Kidney glomerular epithelial cell (primary cell): ENCODE results near the gene IFT122.

Experiments used
- DNase-seq: peaks from one replicate; lab custom pipeline; 2025; lab: John Stamatoyannopoulos, UW

Gene IFT122

GRCh38 chr3:129416415-129416814 lies 23.6 kb upstream of the IFT122 start:
- DNase-seq, result no peak

DNA sequence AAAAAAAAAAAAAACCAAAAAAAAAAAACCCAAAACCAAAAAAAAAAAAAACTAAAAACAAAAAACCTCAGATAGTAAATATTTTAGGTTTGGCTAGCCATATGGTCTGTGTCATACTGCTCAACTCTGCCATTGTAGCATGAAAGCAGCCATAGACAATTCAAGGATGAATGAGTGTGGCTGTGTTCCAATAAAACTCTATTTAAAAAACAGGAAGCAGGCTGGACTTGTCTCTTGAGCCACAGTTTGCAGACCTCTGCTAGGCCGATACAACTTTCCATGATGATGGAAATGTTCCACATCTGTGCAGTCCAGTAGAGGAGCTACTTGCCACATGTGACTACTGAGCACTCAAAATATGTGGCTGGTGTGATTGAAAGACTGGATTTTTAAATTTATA lies 22.7 kb upstream of the IFT122 start:
- no peak for DNase-seq

- no peak for DNase-seq
Measured at GRCh38 chr3:129418041-129418973, 21.7 kb upstream of the IFT122 start.

GRCh38 chr3:129419476-129419875 lies 20.5 kb upstream of the IFT122 start:
- DNase-seq, result no peak

- DNase-seq, result no peak
Measured at GRCh38 chr3:129421236-129421883, 18.7 kb upstream of the IFT122 start.

- DNase-seq, result no peak
Measured at GRCh38 chr3:129421988-129422745, 17.9 kb upstream of the IFT122 start.

- DNase-seq, result no peak
Measured at GRCh38 chr3:129422897-129423296, 17.1 kb upstream of the IFT122 start.

DNA sequence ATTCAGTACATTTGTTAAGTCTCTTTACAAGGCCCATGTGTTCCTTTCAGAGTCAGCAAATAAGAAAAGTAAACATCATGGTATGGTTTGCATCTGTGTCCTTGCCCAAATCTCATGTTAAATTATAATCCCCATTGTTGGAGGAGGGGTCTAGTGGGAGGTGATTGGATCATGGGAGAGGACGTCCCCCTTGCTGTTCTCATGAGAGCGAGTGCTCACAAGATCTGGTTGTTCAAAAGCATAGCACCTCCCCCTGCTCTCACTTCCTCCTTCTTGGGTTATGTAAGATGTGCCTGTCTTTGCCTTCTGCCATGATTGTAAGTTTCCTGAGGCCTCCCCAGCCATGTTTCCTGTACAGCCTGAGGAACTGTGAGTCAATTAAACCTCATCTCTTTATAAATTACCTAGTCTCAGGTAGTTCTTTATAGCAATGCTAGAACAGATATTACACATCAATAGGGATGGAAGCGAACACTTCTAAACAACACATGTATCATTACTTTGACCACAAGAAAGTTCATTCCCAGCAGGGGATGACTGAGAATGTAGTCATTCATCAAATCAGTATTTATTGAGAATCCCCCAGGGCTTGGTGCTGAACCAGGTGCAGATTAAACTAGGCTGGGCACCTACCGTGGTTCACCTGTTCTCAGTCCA lies 15.7 kb upstream of the IFT122 start:
- no peak for DNase-seq

- no peak for DNase-seq
Measured at GRCh38 chr3:129425213-129425612, 14.8 kb upstream of the IFT122 start.

GRCh38 chr3:129425619-129426018 lies 14.4 kb upstream of the IFT122 start:
- DNase-seq, result no peak

DNA sequence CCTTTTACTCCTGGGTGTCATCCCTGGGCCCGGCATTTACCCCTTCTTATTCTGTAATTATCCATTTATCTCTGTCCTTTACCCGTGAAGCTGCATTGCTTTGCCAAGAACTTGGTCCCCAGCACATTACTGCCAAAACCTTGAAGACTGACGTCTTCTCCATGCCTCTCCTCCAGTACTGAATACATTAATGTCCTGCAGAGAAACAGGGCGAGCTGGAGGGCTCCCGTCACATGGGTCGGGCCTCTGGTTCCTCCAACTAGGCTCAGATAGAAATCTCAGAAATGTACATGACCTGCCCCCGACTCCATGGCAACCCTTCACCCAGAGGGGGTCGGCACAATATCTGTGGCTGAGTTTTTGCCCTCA lies 12.0 kb upstream of the IFT122 start:
- no peak for DNase-seq

DNA sequence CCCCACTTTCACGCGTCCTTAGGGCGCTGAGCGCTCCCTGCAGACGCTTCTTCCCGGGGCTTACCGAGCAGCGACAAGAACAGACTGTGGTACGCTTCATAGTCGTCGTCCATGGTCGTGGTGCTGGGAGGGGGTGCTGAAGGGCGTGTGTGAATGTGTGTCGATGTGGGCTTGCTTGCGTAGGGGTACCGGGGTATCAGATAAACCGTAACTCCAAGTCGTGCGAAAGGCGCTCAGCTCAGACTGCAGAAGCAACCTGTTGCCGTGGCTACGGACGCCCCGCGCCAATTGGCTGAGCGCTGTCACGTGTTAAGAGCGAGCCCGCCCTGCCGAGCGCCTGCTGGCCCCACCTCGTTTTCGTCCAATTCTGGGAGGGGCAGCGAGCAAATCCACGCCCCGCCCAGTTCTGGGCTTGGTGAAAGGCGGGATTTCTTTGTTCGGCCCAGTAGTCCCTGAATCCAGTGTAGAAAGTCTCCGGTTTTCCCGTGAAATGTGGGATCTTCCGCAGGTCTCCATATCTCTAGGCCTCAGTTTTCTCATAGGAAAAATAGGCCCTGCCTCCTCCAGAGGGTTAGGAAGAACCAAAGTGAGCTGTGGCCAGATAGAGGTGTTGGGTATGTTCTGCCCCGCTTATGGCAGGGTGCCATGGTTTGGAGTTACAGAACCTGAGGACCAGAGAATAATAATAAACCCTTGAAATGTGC lies 11.5 kb upstream of the IFT122 start, which contains the start of gene EFCAB12:
Gene EFCAB12 (minus strand): TSS at position 261 of the 704 bp plus-strand sequence. CDS start 148 bp downstream, at position 113.
- peak; percentile 83 for DNase-seq

- DNase-seq, result no peak
Measured at GRCh38 chr3:129429080-129429451, 11.0 kb upstream of the IFT122 start.

DNA sequence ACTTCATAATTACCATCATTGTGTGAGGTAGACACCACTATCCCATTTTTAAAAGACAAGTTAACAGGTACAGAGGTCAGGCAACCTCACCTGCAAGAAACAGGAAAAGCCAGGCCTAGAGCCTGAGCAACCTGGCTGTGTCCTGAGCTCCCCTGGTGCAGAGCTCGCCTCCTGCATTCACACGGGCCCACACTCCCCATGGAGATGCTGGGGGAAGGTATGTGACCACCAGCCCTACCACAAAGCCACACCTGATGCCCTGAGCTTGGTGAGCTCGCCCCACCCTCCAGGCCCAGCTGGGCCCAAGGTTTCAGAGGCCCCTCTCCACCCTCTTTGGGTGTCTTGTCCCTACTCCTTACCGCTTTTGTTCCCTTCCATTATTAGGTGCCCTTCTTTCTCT lies 10.4 kb upstream of the IFT122 start:
- no peak for DNase-seq

DNA sequence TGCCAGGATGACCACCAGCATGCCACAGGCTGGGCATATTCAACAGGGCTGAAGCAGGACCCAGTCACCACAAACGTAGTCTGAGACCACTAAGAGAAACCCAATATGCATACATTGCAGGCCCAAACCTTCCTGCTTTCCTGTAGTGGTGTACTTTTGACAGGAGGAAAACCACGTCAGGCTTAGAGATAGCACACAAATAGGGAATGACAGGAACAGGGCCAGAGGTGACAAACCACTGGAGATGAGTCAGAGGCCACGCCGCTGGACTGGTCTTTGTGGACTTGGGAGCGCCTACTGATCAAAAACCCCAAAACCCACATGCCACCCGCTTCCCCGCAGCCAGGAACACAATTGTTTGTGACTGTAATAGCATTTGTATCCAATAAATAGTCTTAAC lies 8.0 kb upstream of the IFT122 start:
- DNase-seq, result no peak

GRCh38 chr3:129432671-129433070 lies 7.4 kb upstream of the IFT122 start:
- DNase-seq, result no peak

GRCh38 chr3:129433565-129433964 lies 6.5 kb upstream of the IFT122 start:
- no peak for DNase-seq

DNA sequence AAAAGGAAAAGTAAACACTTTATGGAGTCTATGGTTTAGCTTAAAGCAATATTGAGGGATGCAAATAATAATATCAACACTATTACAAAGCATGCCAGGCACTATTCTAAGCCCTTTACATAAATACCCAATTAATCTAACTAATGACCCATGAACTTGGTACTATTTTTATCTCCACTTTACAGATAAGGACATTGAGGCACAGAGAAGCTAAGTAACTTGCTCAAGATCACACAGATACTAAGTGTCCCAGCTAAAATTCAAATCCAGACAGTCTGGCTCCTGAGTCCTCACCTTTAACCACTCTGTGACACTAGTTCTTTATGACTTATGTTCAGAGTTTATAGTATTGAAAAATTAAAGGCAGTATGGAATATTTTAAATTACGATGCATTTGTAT lies 5.9 kb upstream of the IFT122 start:
- DNase-seq, result no peak

- DNase-seq, result no peak
Measured at GRCh38 chr3:129435367-129435766, 4.7 kb upstream of the IFT122 start.

DNA sequence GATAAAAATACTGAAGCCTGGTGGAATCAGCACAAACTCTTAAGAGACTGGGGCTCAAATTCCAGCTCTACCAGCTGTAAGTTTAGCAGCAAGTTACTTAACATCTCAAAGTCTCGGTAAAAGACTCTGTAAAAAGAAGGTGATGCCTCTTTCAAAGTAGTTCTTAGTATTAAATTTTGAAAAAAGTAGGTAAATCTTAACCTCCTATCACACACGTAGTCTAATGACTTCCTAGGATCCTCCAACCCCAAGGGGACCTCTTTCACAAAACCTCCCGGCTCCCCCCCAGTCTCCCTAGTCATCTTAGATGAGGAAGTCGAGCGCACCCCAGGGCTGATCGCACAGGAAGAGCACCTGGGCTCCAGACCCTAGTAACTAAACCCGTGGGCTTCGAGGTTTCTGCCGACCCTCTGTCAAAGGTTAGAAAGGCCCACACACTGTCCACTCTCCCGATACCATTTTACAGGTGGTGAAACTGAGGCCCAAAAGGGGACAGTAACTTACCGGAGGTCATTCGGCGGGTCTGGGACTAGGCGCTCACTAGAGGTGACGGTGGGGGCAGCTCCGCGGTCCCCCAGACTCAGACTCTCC lies 703 bp upstream of the IFT122 start:
- DNase-seq, result no peak

- DNase-seq, result peak; percentile 54
Measured at GRCh38 chr3:129440618-129441190, 680 bp downstream of the IFT122 start.
